ENCODE measurements around the gene BEGAIN. TPM values are rescaled to one million over a fixed set of nuclear protein-coding genes. Genes with fewer than 3 reads are reported as not detected.
A peak's percentile ranks its signal among the peaks of the same experiment; 100 is the strongest.

Gene BEGAIN
- total and polyA plus RNA-seq, 8 donors = 1.2 to 3.6 (median 2.0) TPM

- intact Hi-C loops (cut with DNase I) = no loop called here
- Histone ChIP-seq H3K4me3 (no peak overlapping the region), H3K27ac (no peak overlapping the region), H3K27me3 (peaks cover 18 to 57% of the 10 kb centered on the region in 2 donors), H3K9me3 (peaks cover 0 to 5% of the 10 kb centered on the region in 2 donors), H3K4me1 (peaks cover 0 to 4% of the 10 kb centered on the region in 2 donors), H3K36me3 (no peaks in the 10 kb centered on the region)
- TF ChIP-seq CTCF (IDR thresholded peaks at IDR 0.05) = no peak
- ATAC-seq = no peak
- DNase-seq = peak in 1 of 4 donors; percentile 63
These were observed 13.2 kb downstream of the BEGAIN start for GRCh38 chr14:100573757-100574641.

GRCh38 chr14:100573002-100573756 lies 14.0 kb downstream of the BEGAIN start:
- peak in 1 of 4 donors; percentile 39 for DNase-seq
- no peak for ATAC-seq
- Histone ChIP-seq H3K36me3 (no peaks in the 10 kb centered on the region), H3K4me1 (peaks cover 0 to 12% of the 10 kb centered on the region in 2 donors), H3K27me3 (peaks cover 24 to 65% of the 10 kb centered on the region in 2 donors), H3K4me3 (no peak overlapping the region), H3K27ac (no peak overlapping the region), H3K9me3 (no peaks in the 10 kb centered on the region)
- no peak for TF ChIP-seq CTCF (IDR thresholded peaks at IDR 0.05)
- intact Hi-C loops (cut with DNase I) = no loop called here

- TF ChIP-seq CTCF (IDR thresholded peaks at IDR 0.05) = no peak
- Histone ChIP-seq H3K27ac (no peak overlapping the region), H3K9me3 (no peaks in the 10 kb centered on the region), H3K4me3 (no peak overlapping the region), H3K4me1 (peaks cover 0 to 19% of the 10 kb centered on the region in 2 donors), H3K36me3 (no peaks in the 10 kb centered on the region), H3K27me3 (peaks cover 30 to 71% of the 10 kb centered on the region in 2 donors)
- no peak for ATAC-seq
- no peak for DNase-seq
- intact Hi-C loops (cut with DNase I) = no loop called here
These were observed 14.7 kb downstream of the BEGAIN start for GRCh38 chr14:100572543-100572942.

GRCh38 chr14:100571837-100572236 lies 15.4 kb downstream of the BEGAIN start:
- ATAC-seq (no peak), DNase-seq (no peak)
- TF ChIP-seq CTCF (IDR thresholded peaks at IDR 0.05) = no peak
- intact Hi-C loops (cut with DNase I) = no loop called here
- no peaks in the 10 kb centered on the region for H3K36me3 ChIP-seq
- no peaks in the 10 kb centered on the region for H3K9me3 ChIP-seq
- no peak overlapping the region for H3K4me3 ChIP-seq
- no peak overlapping the region for H3K27ac ChIP-seq
- peaks cover 0 to 26% of the 10 kb centered on the region in 2 donors for H3K4me1 ChIP-seq
- peaks cover 38 to 78% of the 10 kb centered on the region in 2 donors for H3K27me3 ChIP-seq

Data from left lung (tissue), 10 donors.